RWPE1 (cell line): ENCODE data around the gene CEP85L.
A peak's percentile ranks its signal among the peaks of the same experiment; 100 is the strongest.

Experiments used
- CTCF ChIA-PET: fragments of 350-600 bp; sonication (Branson Sonifier 250); formaldehyde crosslinking; extraction: SDS; loops from one replicate; lab custom pipeline; 2021; lab: Yijun Ruan, JAX
- POLR2A ChIA-PET: fragments of 400-600 bp; formaldehyde crosslinking; extraction: SDS; loops from one replicate; lab custom pipeline; 2020; ENCODE audit warnings: antibody characterized with exemption; ENCODE audit not compliant: low non-redundant PET; lab: Yijun Ruan, JAX
- DNase-seq: peaks from one replicate; pipeline ENCODE4 v3.0.0; 2012; ENCODE audit warnings: low spot score
- H3K27ac ChIP-seq: fragments of 450-650 bp; 2 replicates; pipeline ENCODE4 v1.5.1; 2017
- TF ChIP-seq, protein P1 (sequence below): fragments of 450-650 bp; conservative IDR thresholded peaks from 2 replicates; pipeline ENCODE4 v1.5.1; 2017; ENCODE audit warnings: low read depth, mild to moderate bottlenecking

The CEP85L gene

DNA sequence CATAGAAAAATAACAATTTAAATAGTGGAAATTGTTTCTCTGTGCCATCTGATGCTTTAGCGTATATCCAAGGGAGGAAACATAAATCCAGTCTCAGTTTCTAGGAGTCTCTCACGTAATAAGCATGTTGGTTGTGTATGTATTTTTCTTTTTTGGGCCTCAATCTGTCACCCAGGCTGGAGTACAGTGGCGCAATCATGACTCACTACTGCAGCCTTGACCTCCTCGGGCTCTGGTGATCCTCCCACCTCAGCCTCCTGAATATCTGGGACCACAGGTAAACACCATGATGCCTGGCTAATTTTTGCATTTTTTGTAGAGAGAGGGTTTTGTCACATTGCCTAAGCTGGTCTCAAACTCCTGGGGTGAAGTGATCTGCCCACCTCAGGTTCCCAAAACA is 181.9 kb downstream of the CEP85L start:
- POLR2A ChIA-PET: no interaction called here
- CTCF ChIA-PET: no interaction called here
- no peak overlapping the region for H3K27ac ChIP-seq
- TF ChIP-seq, protein P1, sequence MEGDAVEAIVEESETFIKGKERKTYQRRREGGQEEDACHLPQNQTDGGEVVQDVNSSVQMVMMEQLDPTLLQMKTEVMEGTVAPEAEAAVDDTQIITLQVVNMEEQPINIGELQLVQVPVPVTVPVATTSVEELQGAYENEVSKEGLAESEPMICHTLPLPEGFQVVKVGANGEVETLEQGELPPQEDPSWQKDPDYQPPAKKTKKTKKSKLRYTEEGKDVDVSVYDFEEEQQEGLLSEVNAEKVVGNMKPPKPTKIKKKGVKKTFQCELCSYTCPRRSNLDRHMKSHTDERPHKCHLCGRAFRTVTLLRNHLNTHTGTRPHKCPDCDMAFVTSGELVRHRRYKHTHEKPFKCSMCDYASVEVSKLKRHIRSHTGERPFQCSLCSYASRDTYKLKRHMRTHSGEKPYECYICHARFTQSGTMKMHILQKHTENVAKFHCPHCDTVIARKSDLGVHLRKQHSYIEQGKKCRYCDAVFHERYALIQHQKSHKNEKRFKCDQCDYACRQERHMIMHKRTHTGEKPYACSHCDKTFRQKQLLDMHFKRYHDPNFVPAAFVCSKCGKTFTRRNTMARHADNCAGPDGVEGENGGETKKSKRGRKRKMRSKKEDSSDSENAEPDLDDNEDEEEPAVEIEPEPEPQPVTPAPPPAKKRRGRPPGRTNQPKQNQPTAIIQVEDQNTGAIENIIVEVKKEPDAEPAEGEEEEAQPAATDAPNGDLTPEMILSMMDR: no peak
- DNase-seq: no peak

DNA sequence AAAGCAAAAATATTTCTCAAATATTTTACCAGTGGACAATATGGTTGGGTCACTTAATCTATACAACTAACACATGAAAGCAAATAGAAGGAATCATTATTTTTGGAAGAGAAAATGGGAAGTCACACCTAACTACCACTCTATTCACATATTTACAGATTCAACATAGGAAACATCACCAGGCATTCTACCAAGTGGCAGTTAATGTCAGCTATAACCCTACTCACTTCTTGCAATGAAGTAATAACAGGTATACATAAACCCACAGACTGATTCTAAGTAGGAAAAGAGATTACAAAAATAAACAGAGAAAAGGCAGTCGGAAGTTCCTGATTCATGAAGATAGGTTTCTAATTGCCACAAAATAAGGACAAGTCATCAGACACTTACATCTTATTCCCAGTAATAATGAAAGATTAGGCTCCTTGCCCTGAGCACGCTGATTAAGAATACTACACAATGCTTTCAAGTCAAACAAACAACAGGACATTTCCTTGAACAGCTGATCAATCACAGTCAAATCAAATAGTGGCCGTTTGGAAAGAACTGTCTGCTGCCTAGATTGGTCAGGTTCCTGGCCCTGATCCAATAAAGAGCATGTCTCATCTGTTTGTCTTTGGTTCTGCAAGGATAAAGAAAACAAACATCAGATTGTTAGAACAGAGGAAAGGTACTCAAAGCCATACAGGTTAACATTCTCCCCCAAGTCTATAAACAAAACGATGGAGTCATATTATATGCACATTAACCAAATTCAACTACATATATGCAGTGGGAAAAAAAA is 182.5 kb downstream of the CEP85L start:
- peak; percentile 4 for DNase-seq
- TF ChIP-seq, protein P1: no peak
- no peak overlapping the region for H3K27ac ChIP-seq
- ChIA-PET POLR2A (no interaction called here), CTCF (no interaction called here)

GRCh38 chr6:118467181-118467580 is 184.2 kb downstream of the CEP85L start:
- no peak for DNase-seq
- POLR2A ChIA-PET: no interaction called here
- CTCF ChIA-PET: no interaction called here
- no peak overlapping the region for H3K27ac ChIP-seq
- TF ChIP-seq, protein P1: no peak

- no peak overlapping the region for H3K27ac ChIP-seq
- TF ChIP-seq, protein P1: no peak
- CTCF ChIA-PET: no interaction called here
- no peak for DNase-seq
- POLR2A ChIA-PET: no interaction called here
Measured at GRCh38 chr6:118464620-118465019, 186.8 kb downstream of the CEP85L start.

DNA sequence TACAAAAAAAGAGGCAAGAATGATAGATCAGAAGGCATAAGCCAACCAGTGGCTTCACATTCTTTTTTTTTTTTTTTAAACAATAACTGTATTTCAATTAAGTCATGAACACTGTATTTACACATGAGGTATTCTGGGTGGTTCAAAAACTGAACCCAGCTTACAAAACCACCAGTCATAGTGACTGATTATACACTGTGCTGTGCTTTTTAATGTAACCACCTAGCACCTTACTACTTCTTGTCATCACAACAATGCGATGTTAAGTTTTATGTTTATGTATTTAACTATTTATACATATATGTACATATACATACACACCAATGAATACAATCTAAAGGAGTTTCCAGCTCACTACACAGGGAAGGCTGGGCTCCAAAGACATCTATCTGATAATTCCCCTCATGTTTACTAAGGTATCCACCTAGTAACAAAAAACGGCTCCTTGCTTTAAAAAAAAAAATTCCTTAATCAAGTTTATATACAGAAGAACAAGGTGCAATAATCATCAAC is 190.4 kb downstream of the CEP85L start:
- TF ChIP-seq, protein P1: no peak
- ChIA-PET CTCF (no interaction called here), POLR2A (no interaction called here)
- H3K27ac ChIP-seq: no peak overlapping the region
- DNase-seq: no peak

GRCh38 chr6:118456982-118457381 is 194.4 kb downstream of the CEP85L start:
- TF ChIP-seq, protein P1: no peak
- no peak overlapping the region for H3K27ac ChIP-seq
- POLR2A ChIA-PET: no interaction called here
- CTCF ChIA-PET: no interaction called here
- no peak for DNase-seq
